Heart left ventricle (tissue), 16 donors: Measurements from ENCODE around the gene SPZ1. TPM values are rescaled to one million over a fixed set of nuclear protein-coding genes. Genes with fewer than 3 reads are reported as not detected.

Experiments used
- ATAC-seq, 4 donors: fragments of 200-7000 bp; cut with Tn5 transposase; one replicate each; pipeline ENCODE4 v1.9.1; 2020 to 2022; ENCODE audit warnings: moderate library complexity in 4 of 4, mild to moderate bottlenecking in 3 of 4, moderate number of reproducible peaks in 1 of 4
- DNase-seq, 5 donors: peaks; one replicate each; pipeline ENCODE4 v3.0.0-alpha.2; 2020
- H3K27ac ChIP-seq, 12 donors: fragments of 200-600 bp; sonication (generic) in 4 of 12; one replicate each; pipeline versions ENCODE4 v1.5.0 to v1.8.0; 2016 to 2022; ENCODE audit warnings: mild to moderate bottlenecking in 2 of 12
- H3K27me3 ChIP-seq, 9 donors: fragments of 200-600 bp; sonication (generic) in 2 of 9; one replicate each; pipeline versions ENCODE4 v1.5.1 to v1.8.0; 2016 to 2022; ENCODE audit warnings: mild to moderate bottlenecking in 3 of 9
- H3K36me3 ChIP-seq, 9 donors: fragments of 200-600 bp; sonication (generic) in 2 of 9; one replicate each; pipeline versions ENCODE4 v1.5.0 to v1.8.0; 2018 to 2022; ENCODE audit warnings: mild to moderate bottlenecking in 2 of 9
- H3K4me1 ChIP-seq, 12 donors: fragments of 200-600 bp; sonication (generic) in 4 of 12; one replicate each; pipeline versions ENCODE4 v1.5.0 to v1.8.0; 2016 to 2022; ENCODE audit warnings: mild to moderate bottlenecking in 3 of 12
- H3K4me3 ChIP-seq, 12 donors: fragments of 200-600 bp; sonication (generic) in 4 of 12; one replicate each; pipeline versions ENCODE4 v1.5.0 to v1.8.0; 2017 to 2022; ENCODE audit warnings: mild to moderate bottlenecking in 9 of 12, moderate library complexity in 4 of 12
- H3K9me3 ChIP-seq, 12 donors: fragments of 200-600 bp; sonication (generic) in 4 of 12; one replicate each; pipeline versions ENCODE4 v1.5.0 to v1.8.0; 2016 to 2022; ENCODE audit warnings: mild to moderate bottlenecking in 1 of 12
- CTCF ChIP-seq, 12 donors: fragments of 200-600 bp; sonication (generic) in 4 of 12; IDR thresholded peaks; one replicate each; pipeline versions ENCODE4 v1.5.0 to v1.8.0; 2018 to 2022; ENCODE audit warnings: antibody characterized with exemption in 12 of 12, mild to moderate bottlenecking in 5 of 12
- POLR2A ChIP-seq, 2 donors: fragments of 450-650 bp; IDR thresholded peaks; one replicate each; pipeline ENCODE4 v1.6.1; 2017; ENCODE audit warnings: antibody characterized with exemption in 2 of 2, mild to moderate bottlenecking in 2 of 2, moderate library complexity in 2 of 2
- WGBS, 4 donors: extraction: QIAGEN DNeasy Blood & Tissue Kit in 2 of 4; methylation state at CpG; one replicate each; pipeline versions ENCODE4 v1.1.5 to v1.1.7; 2013 to 2018; 5-methylcytosine and 5-hydroxymethylcytosine counted together
- intact Hi-C, 10 donors: fragments of 100-400 bp; cut with DNase I; formaldehyde crosslinking; loops; one replicate each; pipeline versions ENCODE4 v1.11.1 to v1.14.2; 2022
- polyA plus RNA-seq, 2 donors: library from polyadenylated mRNA; stranded (reverse); fragments of 200-250 nt; gene quantifications; one replicate each; pipeline ENCODE4 v1.2.3, GENCODE V29; 2013
- total RNA-seq, 9 donors: library from RNA; depleted of rRNA in 2 of 9; stranded (reverse); fragments of >200 nt in 2 of 9; fragmentation: NEBNext Ultra II Directional in 3 of 9; extraction: Animal tissue kit (Norgen Biotek cat#: 25700) in 3 of 9; gene quantifications; one replicate each; pipeline versions ENCODE4 v1.1.0 to v1.2.4, GENCODE V29; 2016 to 2023
- donor health status: ischemic (EF 13 %, LVEDD 7.1; RV severe dilation, severe dysfunction).
- donor health status: healthy with polysubstance abuse.
- donor health status: DM: no; HTN: yes; CAD: no.
- donor health status: DM: no; HTN: no; CAD: no.
- donor health status: ischemic (EF 25% LVEDD 6.9; RV normal size, moderate dysfunction).
- donor health status: ischemic (EF 25% LVEDD 5.7; RV mildly dilated, moderate dysfunction).
- donor health status: healthy.
- donor health status: DM: yes; HTN: yes; CAD: no.
- donor health status: ischemic (EF 35%, LVEDD 5.7; RV mildly dilated, moderate dysfunction).
- donor health status: nonischemic (EF 11% LVEDD 7.7; RV severe dilation, severe dysfunction).
- donor health status: DM: yes; HTN: yes; CAD: no.
- donor health status: PGD.
- donor health status: ischemic (EF 29% LVEDD 5.4; RV normal size, mild dysfunction).
- donor health status: nonischemic (EF 23%, LVEDD 6.1; RV moderate dilation, normal function).

Gene SPZ1
- total and polyA plus RNA-seq, 11 donors = not detected

GRCh38 chr5:80288177-80288576 lies 31.6 kb upstream of the SPZ1 start:
- TF ChIP-seq CTCF (IDR thresholded peaks at IDR 0.05) (no peak), POLR2A (IDR thresholded peaks at IDR 0.05) (no peak)
- Histone ChIP-seq H3K9me3 (no peaks in the 10 kb centered on the region), H3K27ac (no peak overlapping the region), H3K4me1 (no peaks in the 10 kb centered on the region), H3K4me3 (no peak overlapping the region), H3K27me3 (no peaks in the 10 kb centered on the region), H3K36me3 (no peaks in the 10 kb centered on the region)
- ATAC-seq (no peak), DNase-seq (no peak)
- intact Hi-C loops = no loop called here
- WGBS, 4 donors = 76 to 92% (median 87%) methylated on average over 2 of the region's 2 CpGs

- no peaks in the 10 kb centered on the region for H3K9me3 ChIP-seq
- H3K36me3 ChIP-seq = no peaks in the 10 kb centered on the region
- 88 to 100% (median 97%) methylated on average over 2 of the region's 2 CpGs for WGBS, 4 donors
- no peak for ATAC-seq
- H3K27me3 ChIP-seq = no peaks in the 10 kb centered on the region
- DNase-seq = no peak
- no peak overlapping the region for H3K4me3 ChIP-seq
- intact Hi-C loops = no loop called here
- H3K4me1 ChIP-seq = no peaks in the 10 kb centered on the region
- no peak overlapping the region for H3K27ac ChIP-seq
- TF ChIP-seq POLR2A (IDR thresholded peaks at IDR 0.05) = no peak
- no peak for TF ChIP-seq CTCF (IDR thresholded peaks at IDR 0.05)
Measured at GRCh38 chr5:80289320-80289719, 30.5 kb upstream of the SPZ1 start.

DNA sequence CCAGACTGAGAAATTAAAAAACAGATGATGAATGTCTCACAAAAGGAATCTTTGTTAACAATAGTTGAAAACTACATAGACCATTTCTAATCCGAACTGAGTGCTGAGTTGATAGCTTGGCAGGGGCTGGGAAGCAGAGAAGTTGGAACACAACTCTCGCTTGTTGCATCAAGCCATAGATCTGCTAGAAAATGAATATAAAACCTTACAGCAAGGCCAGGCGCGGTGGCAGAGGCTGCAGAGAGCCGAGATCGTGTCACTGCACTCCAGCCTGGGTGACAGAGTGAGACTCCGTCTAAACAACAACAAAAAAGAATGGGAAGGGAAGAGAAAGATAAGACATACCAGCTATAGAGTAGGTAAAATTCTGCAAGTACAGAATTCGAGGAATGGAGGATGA lies 28.0 kb upstream of the SPZ1 start:
- Histone ChIP-seq H3K27ac (no peak overlapping the region), H3K9me3 (no peaks in the 10 kb centered on the region), H3K27me3 (no peaks in the 10 kb centered on the region), H3K4me3 (no peak overlapping the region), H3K36me3 (no peaks in the 10 kb centered on the region), H3K4me1 (no peaks in the 10 kb centered on the region)
- WGBS, 4 donors = 77 to 85% (median 81%) methylated on average over 8 of the region's 8 CpGs
- intact Hi-C loops = no loop called here
- TF ChIP-seq CTCF (IDR thresholded peaks at IDR 0.05) = no peak
- TF ChIP-seq POLR2A (IDR thresholded peaks at IDR 0.05) = no peak
- ATAC-seq (no peak), DNase-seq (no peak)

DNA sequence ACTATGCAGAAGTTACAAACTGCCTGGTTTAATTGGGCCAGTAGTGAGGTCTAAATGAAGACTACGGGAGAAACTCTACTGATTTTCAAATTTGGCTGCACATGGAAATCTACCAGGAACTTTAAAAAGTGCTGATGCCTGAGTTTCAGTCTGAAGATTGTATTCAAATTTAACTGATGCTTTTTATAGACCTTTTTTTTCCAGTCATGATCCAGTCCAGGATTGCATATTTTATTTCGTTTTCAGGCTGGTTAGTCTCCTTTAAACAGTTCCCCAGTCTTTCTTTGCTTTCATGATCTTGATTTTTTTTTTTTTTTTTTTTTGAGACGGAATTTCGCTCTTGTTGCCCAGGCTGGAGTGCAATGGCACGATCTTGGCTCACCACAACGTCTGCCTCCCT lies 23.7 kb upstream of the SPZ1 start:
- Histone ChIP-seq H3K4me3 (no peak overlapping the region), H3K27me3 (no peaks in the 10 kb centered on the region), H3K9me3 (no peaks in the 10 kb centered on the region), H3K36me3 (no peaks in the 10 kb centered on the region), H3K4me1 (no peaks in the 10 kb centered on the region), H3K27ac (no peak overlapping the region)
- TF ChIP-seq CTCF (IDR thresholded peaks at IDR 0.05) (no peak), POLR2A (IDR thresholded peaks at IDR 0.05) (no peak)
- WGBS, 4 donors = 65 to 78% (median 69%) methylated on average over 6 of the region's 6 CpGs
- ATAC-seq (no peak), DNase-seq (no peak)
- intact Hi-C loops = no loop called here
